ENCODE results near the gene HRAS. TPM values are rescaled to one million over a fixed set of nuclear protein-coding genes. Genes with fewer than 3 reads are reported as not detected.

Gene HRAS
- total RNA-seq, 3 donors from 2014 or later (not counting 1 experiment from before 2014, with no cell fraction given) = 27.6 to 35.0 (median 30.6) TPM

- WGBS (ENCODE audit: insufficient coverage) = 95% methylated on average over 23 of the region's 23 CpGs
- H3K36me3 ChIP-seq (ENCODE audit: control insufficient read depth, insufficient read depth, low read length) = peaks cover 11% of the 10 kb centered on the region
- ATAC-seq = no peak
- H3K4me3 ChIP-seq (ENCODE audit: low read length) = no peak overlapping the region
- Mint-ChIP-seq H3K36me3 (no peaks in the 10 kb centered on the region), H3K9me3 (no peaks in the 10 kb centered on the region), H3K27ac (no peak overlapping the region), H3K27me3 (ENCODE audit: low read depth in 2 of 2) (no peaks in the 10 kb centered on the region), H3K4me1 (peaks cover 0 to 18% of the 10 kb centered on the region in 2 donors), H3K4me3 (no peak overlapping the region)
- no peaks in the 10 kb centered on the region for H3K9me3 ChIP-seq (ENCODE audit: control insufficient read depth, insufficient read depth, low read length)
- no peak for DNase-seq
- intact Hi-C loops (cut with micrococcal nuclease) = no loop called here
- no peaks in the 10 kb centered on the region for H3K27me3 ChIP-seq (ENCODE audit: control insufficient read depth, insufficient read depth, low read length)
- TF ChIP-seq CTCF (IDR thresholded peaks at IDR 0.05) = no peak
- no peak overlapping the region for H3K27ac ChIP-seq (ENCODE audit: low read length)
- peaks cover 26% of the 10 kb centered on the region for H3K4me1 ChIP-seq (ENCODE audit: control insufficient read depth, insufficient read depth, low read length)
Measured at GRCh38 chr11:532527-532985, 2.8 kb downstream of the HRAS start.

GRCh38 chr11:531919-532526 is 3.4 kb downstream of the HRAS start:
- Mint-ChIP-seq H3K27me3 (ENCODE audit: low read depth in 2 of 2) (no peaks in the 10 kb centered on the region), H3K4me3 (peak overlapping the region; percentile 53), H3K27ac (no peak overlapping the region), H3K4me1 (peaks cover 0 to 13% of the 10 kb centered on the region in 2 donors), H3K9me3 (no peaks in the 10 kb centered on the region), H3K36me3 (no peaks in the 10 kb centered on the region)
- no peaks in the 10 kb centered on the region for H3K9me3 ChIP-seq (ENCODE audit: control insufficient read depth, insufficient read depth, low read length)
- WGBS (ENCODE audit: insufficient coverage) = 92% methylated on average over 18 of the region's 18 CpGs
- no peak overlapping the region for H3K4me3 ChIP-seq (ENCODE audit: low read length)
- H3K27me3 ChIP-seq (ENCODE audit: control insufficient read depth, insufficient read depth, low read length) = no peaks in the 10 kb centered on the region
- DNase-seq (no peak), ATAC-seq (no peak)
- TF ChIP-seq CTCF (IDR thresholded peaks at IDR 0.05) = no peak
- no peak overlapping the region for H3K27ac ChIP-seq (ENCODE audit: low read length)
- H3K4me1 ChIP-seq (ENCODE audit: control insufficient read depth, insufficient read depth, low read length) = peaks cover 21% of the 10 kb centered on the region
- intact Hi-C loops (cut with micrococcal nuclease) = no loop called here
- peaks cover 11% of the 10 kb centered on the region for H3K36me3 ChIP-seq (ENCODE audit: control insufficient read depth, insufficient read depth, low read length)

- Mint-ChIP-seq H3K9me3 (no peaks in the 10 kb centered on the region), H3K36me3 (no peaks in the 10 kb centered on the region), H3K4me3 (no peak overlapping the region), H3K27ac (no peak overlapping the region), H3K27me3 (ENCODE audit: low read depth in 2 of 2) (no peaks in the 10 kb centered on the region), H3K4me1 (peaks cover 0 to 10% of the 10 kb centered on the region in 2 donors)
- DNase-seq (no peak), ATAC-seq (no peak)
- TF ChIP-seq CTCF (IDR thresholded peaks at IDR 0.05) = no peak
- Histone ChIP-seq H3K36me3 (ENCODE audit: control insufficient read depth, insufficient read depth, low read length) (peaks cover 11% of the 10 kb centered on the region), H3K4me3 (ENCODE audit: low read length) (no peak overlapping the region), H3K9me3 (ENCODE audit: control insufficient read depth, insufficient read depth, low read length) (no peaks in the 10 kb centered on the region), H3K4me1 (ENCODE audit: control insufficient read depth, insufficient read depth, low read length) (peaks cover 13% of the 10 kb centered on the region), H3K27ac (ENCODE audit: low read length) (no peak overlapping the region), H3K27me3 (ENCODE audit: control insufficient read depth, insufficient read depth, low read length) (no peaks in the 10 kb centered on the region)
- 96% methylated on average over 22 of the region's 28 CpGs for WGBS (ENCODE audit: insufficient coverage)
- intact Hi-C loops (cut with micrococcal nuclease) = no loop called here
Measured at GRCh38 chr11:530960-531831, 4.2 kb downstream of the HRAS start.

All from natural killer cell (primary cell).